ENCODE data around the gene JPH2. TPM values are rescaled to one million over a fixed set of nuclear protein-coding genes. Genes with fewer than 3 reads are reported as not detected.

Gene JPH2
- total and polyA plus RNA-seq, 2 experiments from 2014 or later = 0.16 to 1.1 TPM

DNA sequence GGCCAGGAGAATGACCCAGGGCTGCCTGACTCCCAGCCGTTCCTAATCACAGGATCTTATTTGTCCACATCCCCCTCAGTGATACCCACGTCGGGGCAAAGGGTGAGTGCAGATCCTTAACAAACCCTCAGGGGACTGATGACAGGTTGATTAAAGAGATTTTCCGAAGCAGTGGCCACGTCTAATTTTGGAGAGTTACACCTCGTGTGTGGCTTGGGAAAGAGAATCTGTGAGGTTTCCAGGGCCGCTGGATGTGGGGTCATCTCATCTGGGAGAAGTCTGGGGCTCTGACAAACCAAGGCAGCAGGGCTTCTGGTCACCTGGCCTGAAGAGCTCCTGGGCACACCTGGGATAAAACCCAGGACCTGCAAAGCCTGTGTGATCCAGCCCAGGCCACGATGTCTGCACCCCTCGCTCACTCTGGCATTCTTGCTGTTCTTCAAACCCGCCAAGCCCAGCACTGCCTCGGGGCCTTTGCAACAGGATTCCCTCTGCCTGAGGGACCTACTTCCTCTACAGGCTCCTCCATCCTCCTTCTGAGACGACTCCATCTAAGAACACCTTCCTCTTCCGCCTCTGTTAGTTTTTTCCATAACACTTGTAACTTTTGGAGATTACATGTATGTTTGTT, 4.7 kb downstream of the JPH2 start (continued):
- TF ChIP-seq, protein P1, sequence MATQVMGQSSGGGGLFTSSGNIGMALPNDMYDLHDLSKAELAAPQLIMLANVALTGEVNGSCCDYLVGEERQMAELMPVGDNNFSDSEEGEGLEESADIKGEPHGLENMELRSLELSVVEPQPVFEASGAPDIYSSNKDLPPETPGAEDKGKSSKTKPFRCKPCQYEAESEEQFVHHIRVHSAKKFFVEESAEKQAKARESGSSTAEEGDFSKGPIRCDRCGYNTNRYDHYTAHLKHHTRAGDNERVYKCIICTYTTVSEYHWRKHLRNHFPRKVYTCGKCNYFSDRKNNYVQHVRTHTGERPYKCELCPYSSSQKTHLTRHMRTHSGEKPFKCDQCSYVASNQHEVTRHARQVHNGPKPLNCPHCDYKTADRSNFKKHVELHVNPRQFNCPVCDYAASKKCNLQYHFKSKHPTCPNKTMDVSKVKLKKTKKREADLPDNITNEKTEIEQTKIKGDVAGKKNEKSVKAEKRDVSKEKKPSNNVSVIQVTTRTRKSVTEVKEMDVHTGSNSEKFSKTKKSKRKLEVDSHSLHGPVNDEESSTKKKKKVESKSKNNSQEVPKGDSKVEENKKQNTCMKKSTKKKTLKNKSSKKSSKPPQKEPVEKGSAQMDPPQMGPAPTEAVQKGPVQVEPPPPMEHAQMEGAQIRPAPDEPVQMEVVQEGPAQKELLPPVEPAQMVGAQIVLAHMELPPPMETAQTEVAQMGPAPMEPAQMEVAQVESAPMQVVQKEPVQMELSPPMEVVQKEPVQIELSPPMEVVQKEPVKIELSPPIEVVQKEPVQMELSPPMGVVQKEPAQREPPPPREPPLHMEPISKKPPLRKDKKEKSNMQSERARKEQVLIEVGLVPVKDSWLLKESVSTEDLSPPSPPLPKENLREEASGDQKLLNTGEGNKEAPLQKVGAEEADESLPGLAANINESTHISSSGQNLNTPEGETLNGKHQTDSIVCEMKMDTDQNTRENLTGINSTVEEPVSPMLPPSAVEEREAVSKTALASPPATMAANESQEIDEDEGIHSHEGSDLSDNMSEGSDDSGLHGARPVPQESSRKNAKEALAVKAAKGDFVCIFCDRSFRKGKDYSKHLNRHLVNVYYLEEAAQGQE (IDR thresholded peaks at IDR 0.05; ENCODE audit: unreplicated experiment) = no peak
- no peak for TF ChIP-seq JUNB (IDR thresholded peaks at IDR 0.05; ENCODE audit: unreplicated experiment)
- no peak for TF ChIP-seq ZNF331 (CRISPR knock-in tag; IDR thresholded peaks at IDR 0.05; ENCODE audit: low read depth)
- TF ChIP-seq EZH2 (IDR thresholded peaks at IDR 0.05; ENCODE audit: low read depth, unreplicated experiment) = no peak
- TF ChIP-seq STAT1 (IDR thresholded peaks at IDR 0.05; ENCODE audit: unreplicated experiment) = no peak

DNA sequence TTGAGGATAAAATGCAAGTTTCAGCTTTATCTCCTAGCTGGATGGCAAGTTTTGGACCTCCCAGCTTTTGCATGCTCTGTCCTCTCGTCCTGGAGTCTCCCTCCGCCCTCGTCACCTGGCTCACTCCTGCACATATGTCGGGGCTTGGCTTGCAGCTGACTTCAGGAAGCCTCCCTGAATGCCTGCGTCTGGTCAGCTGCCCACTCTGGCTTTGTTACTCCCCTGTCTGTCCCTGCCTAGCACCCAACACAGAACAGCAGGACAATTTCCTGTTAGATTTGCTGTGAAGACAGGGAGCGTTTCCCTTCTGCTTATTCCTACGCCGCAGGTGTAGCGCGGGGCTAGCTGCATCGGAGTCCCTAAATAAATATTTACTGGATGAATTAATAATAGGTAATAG, 5.4 kb downstream of the JPH2 start:
- no peak overlapping the region for H3K4me3 ChIP-seq
- H4K20me1 ChIP-seq (replicated peaks; ENCODE audit: insufficient read depth) = no peaks in the 10 kb centered on the region
- Mint-ChIP-seq H3K9me3 (no peaks in the 10 kb centered on the region), H3K4me1 (peaks cover 18% of the 10 kb centered on the region), H3K36me3 (ENCODE audit: low read depth) (no peaks in the 10 kb centered on the region), H3K4me3 (no peak overlapping the region), H3K27ac (no peak overlapping the region), H3K27me3 (ENCODE audit: insufficient read depth, low read depth, poor library complexity) (peaks cover 5% of the 10 kb centered on the region)
- H2AFZ ChIP-seq = no peak overlapping the region
- H3K9me2 ChIP-seq (ENCODE audit: insufficient read depth) = no peaks in the 10 kb centered on the region
- no peaks in the 10 kb centered on the region for H3K36me3 ChIP-seq (ENCODE audit: insufficient read depth)
- ATAC-seq (no peak), DNase-seq (ENCODE audit: low spot score) (no peak)
- H3K27ac ChIP-seq (ENCODE audit: low read depth) = no peak overlapping the region
- peaks cover 13% of the 10 kb centered on the region; the same call in 1 of the 2 replicates for H3K4me1 ChIP-seq (ENCODE audit: insufficient read depth)
- no peak for TF ChIP-seq ZNF114 (CRISPR knock-in tag; IDR thresholded peaks at IDR 0.05)
- TF ChIP-seq, protein P1 (IDR thresholded peaks at IDR 0.05; ENCODE audit: unreplicated experiment) = no peak
- no peaks in the 10 kb centered on the region for H3F3A ChIP-seq (replicated peaks; ENCODE audit: low read depth)
- H3K4me2 ChIP-seq = no peak overlapping the region
- H3K79me2 ChIP-seq (replicated peaks; ENCODE audit: insufficient read depth) = no peaks in the 10 kb centered on the region
- H3K27me3 ChIP-seq (ENCODE audit: insufficient read depth) = peaks cover 1% of the 10 kb centered on the region; the same call in 1 of the 2 replicates

Data from GM23338 (cell line).